Spinal cord (tissue), 10 donors: Measurements from ENCODE around the gene BOLL. TPM values are rescaled to one million over a fixed set of nuclear protein-coding genes. Genes with fewer than 3 reads are reported as not detected.
"Not testable (repeated sequence)": the region's sequence is repeated elsewhere in the genome, so short reads cannot be mapped to it uniquely, and the experiment has no call there.

ENCODE experiments used
- DNase-seq, 6 donors: peaks; one replicate each; pipeline versions ENCODE4 v3.0.0 to v3.0.0-alpha.2; 2013 to 2015; ENCODE audit warnings: low spot score in 6 of 6, low read depth in 4 of 6
- H3K27ac ChIP-seq: one replicate; pipeline ENCODE4 v1.5.1; 2013; ENCODE audit warnings: low read depth, low read length, control low read depth
- H3K27me3 ChIP-seq: one replicate; pipeline ENCODE4 v1.6.1; 2013; ENCODE audit warnings: low read length; ENCODE audit not compliant: control insufficient read depth, insufficient read depth
- H3K36me3 ChIP-seq: one replicate; pipeline ENCODE4 v1.6.1; 2013; ENCODE audit warnings: low read length; ENCODE audit not compliant: control insufficient read depth, insufficient read depth
- H3K4me1 ChIP-seq: one replicate; pipeline ENCODE4 v1.6.1; 2013; ENCODE audit warnings: low read length; ENCODE audit not compliant: control insufficient read depth, insufficient read depth
- H3K4me3 ChIP-seq: one replicate; pipeline ENCODE4 v1.5.1; 2013; ENCODE audit warnings: low read depth, low read length, control low read depth
- H3K9me3 ChIP-seq: one replicate; pipeline ENCODE4 v1.6.1; 2013; ENCODE audit warnings: low read length; ENCODE audit not compliant: control insufficient read depth, insufficient read depth
- WGBS: methylation state at CpG from one replicate; pipeline ENCODE4 v1.1.5; 2013; ENCODE audit warnings: missing lambda C conversion rate; ENCODE audit not compliant: insufficient coverage; 5-methylcytosine and 5-hydroxymethylcytosine counted together
- long read RNA-seq, 4 donors: transcript quantifications; one replicate each; lab custom pipeline, GENCODE V29; 2026
- polyA plus RNA-seq, 2 donors: library from polyadenylated mRNA; unstranded; fragments of 120-200 nt; gene quantifications; one replicate each; pipeline ENCODE4 v1.2.1, GENCODE V29; 2013; ENCODE audit not compliant: insufficient read length in 2 of 2
- total RNA-seq, 2 donors: library from RNA; depleted of rRNA in 1 of 2; stranded (reverse); fragments of 120-200 nt in 1 of 2; fragments of >200 nt in 1 of 2; gene quantifications; one replicate each; pipeline versions ENCODE4 v1.2.3 to v1.2.4, GENCODE V29; 2013 to 2014
- donor health status: healthy.

BOLL gene
- not detected for total RNA-seq
- under 1 TPM in 1 of 2 donors, not detected in 1; 0.08 TPM for polyA plus RNA-seq
- long read RNA-seq, donor 1, result 0 reads
- long read RNA-seq, donor 2, result 0 reads
- long read RNA-seq, donor 3, result 0 reads
- long read RNA-seq, donor 4, result 0 reads

- DNase-seq, result no peak
- Histone ChIP-seq H3K27me3 (peaks cover 18% of the 10 kb centered on the region), H3K36me3 (no peaks in the 10 kb centered on the region), H3K4me3 (peak within 1 kb of the TSS; percentile 24), H3K4me1 (peaks cover 14% of the 10 kb centered on the region), H3K9me3 (no peaks in the 10 kb centered on the region), H3K27ac (no peak within 1 kb of the TSS)
- WGBS, result 83% methylated on average over 78 of the region's 80 CpGs
Measured at GRCh38 chr2:197784956-197785941, at the start of gene BOLL. TSS of gene BOLL (minus strand) at chr2:197785319. CDS start at chr2:197781850, 3,469 bp downstream.

- not testable (repeated sequence) for H3K4me1 ChIP-seq, H3K36me3 ChIP-seq, H3K27me3 ChIP-seq, H3K4me3 ChIP-seq, H3K27ac ChIP-seq, DNase-seq, H3K9me3 ChIP-seq
- WGBS, result no CpG with 5 or more reads among the region's 2 CpGs
Measured at GRCh38 chr2:197834771-197835170, 49.7 kb upstream of the BOLL start.

- Histone ChIP-seq H3K4me3 (no peak overlapping the region), H3K27ac (no peak overlapping the region), H3K9me3 (no peaks in the 10 kb centered on the region), H3K4me1 (no peaks in the 10 kb centered on the region), H3K36me3 (no peaks in the 10 kb centered on the region), H3K27me3 (no peaks in the 10 kb centered on the region)
- whole genome bisulfite sequencing, result no CpG with 5 or more reads among the region's 1 CpG
- no peak for DNase-seq
Measured at GRCh38 chr2:197828464-197829135, 43.5 kb upstream of the BOLL start.

- Histone ChIP-seq H3K27ac (no peak overlapping the region), H3K27me3 (no peaks in the 10 kb centered on the region), H3K4me1 (no peaks in the 10 kb centered on the region), H3K36me3 (no peaks in the 10 kb centered on the region), H3K4me3 (no peak overlapping the region), H3K9me3 (no peaks in the 10 kb centered on the region)
- no CpG with 5 or more reads among the region's 2 CpGs for WGBS
- no peak for DNase-seq
Measured at GRCh38 chr2:197827618-197828017, 42.5 kb upstream of the BOLL start.

GRCh38 chr2:197822333-197822732 lies 37.2 kb upstream of the BOLL start:
- no peaks in the 10 kb centered on the region for H3K4me1 ChIP-seq
- H3K36me3 ChIP-seq, result no peaks in the 10 kb centered on the region
- H3K4me3 ChIP-seq, result no peak overlapping the region
- H3K9me3 ChIP-seq, result no peaks in the 10 kb centered on the region
- no peaks in the 10 kb centered on the region for H3K27me3 ChIP-seq
- DNase-seq, result no peak
- WGBS, result no CpG with 5 or more reads among the region's 2 CpGs
- H3K27ac ChIP-seq, result no peak overlapping the region

GRCh38 chr2:197821550-197822289 lies 36.6 kb upstream of the BOLL start:
- Histone ChIP-seq H3K4me1 (no peaks in the 10 kb centered on the region), H3K27ac (no peak overlapping the region), H3K27me3 (no peaks in the 10 kb centered on the region), H3K9me3 (no peaks in the 10 kb centered on the region), H3K36me3 (no peaks in the 10 kb centered on the region), H3K4me3 (no peak overlapping the region)
- DNase-seq, result no peak
- WGBS, result 100% methylated on average over 1 of the region's 2 CpGs

- H3K27me3 ChIP-seq, result no peaks in the 10 kb centered on the region
- no peaks in the 10 kb centered on the region for H3K9me3 ChIP-seq
- H3K36me3 ChIP-seq, result no peaks in the 10 kb centered on the region
- 100% methylated on average over 1 of the region's 2 CpGs for WGBS
- no peak overlapping the region for H3K4me3 ChIP-seq
- no peak for DNase-seq
- no peaks in the 10 kb centered on the region for H3K4me1 ChIP-seq
- no peak overlapping the region for H3K27ac ChIP-seq
Measured at GRCh38 chr2:197814526-197814925, 29.4 kb upstream of the BOLL start.

- H3K4me3 ChIP-seq, result no peak overlapping the region
- H3K27me3 ChIP-seq, result no peaks in the 10 kb centered on the region
- no CpG with 5 or more reads among the region's 3 CpGs for WGBS
- no peak overlapping the region for H3K27ac ChIP-seq
- no peaks in the 10 kb centered on the region for H3K9me3 ChIP-seq
- no peaks in the 10 kb centered on the region for H3K4me1 ChIP-seq
- DNase-seq, result no peak
- H3K36me3 ChIP-seq, result no peaks in the 10 kb centered on the region
Measured at GRCh38 chr2:197813093-197813787, 28.1 kb upstream of the BOLL start.

- WGBS, result 40% methylated on average over 1 of the region's 3 CpGs
- Histone ChIP-seq H3K36me3 (no peaks in the 10 kb centered on the region), H3K27ac (no peak overlapping the region), H3K27me3 (no peaks in the 10 kb centered on the region), H3K4me3 (no peak overlapping the region), H3K4me1 (no peaks in the 10 kb centered on the region), H3K9me3 (no peaks in the 10 kb centered on the region)
- DNase-seq, result no peak
Measured at GRCh38 chr2:197810491-197810890, 25.4 kb upstream of the BOLL start.
